DMS53 (cell line): ENCODE results near the gene DHPS.
A peak's percentile ranks its signal among the peaks of the same experiment; 100 is the strongest.
"Not testable (repeated sequence)": the region's sequence is repeated elsewhere in the genome, so short reads cannot be mapped to it uniquely, and the experiment has no call there.

ENCODE experiments used
- DNase-seq: peaks from one replicate; lab custom pipeline; 2025; lab: John Stamatoyannopoulos, UW

Gene DHPS

DNA sequence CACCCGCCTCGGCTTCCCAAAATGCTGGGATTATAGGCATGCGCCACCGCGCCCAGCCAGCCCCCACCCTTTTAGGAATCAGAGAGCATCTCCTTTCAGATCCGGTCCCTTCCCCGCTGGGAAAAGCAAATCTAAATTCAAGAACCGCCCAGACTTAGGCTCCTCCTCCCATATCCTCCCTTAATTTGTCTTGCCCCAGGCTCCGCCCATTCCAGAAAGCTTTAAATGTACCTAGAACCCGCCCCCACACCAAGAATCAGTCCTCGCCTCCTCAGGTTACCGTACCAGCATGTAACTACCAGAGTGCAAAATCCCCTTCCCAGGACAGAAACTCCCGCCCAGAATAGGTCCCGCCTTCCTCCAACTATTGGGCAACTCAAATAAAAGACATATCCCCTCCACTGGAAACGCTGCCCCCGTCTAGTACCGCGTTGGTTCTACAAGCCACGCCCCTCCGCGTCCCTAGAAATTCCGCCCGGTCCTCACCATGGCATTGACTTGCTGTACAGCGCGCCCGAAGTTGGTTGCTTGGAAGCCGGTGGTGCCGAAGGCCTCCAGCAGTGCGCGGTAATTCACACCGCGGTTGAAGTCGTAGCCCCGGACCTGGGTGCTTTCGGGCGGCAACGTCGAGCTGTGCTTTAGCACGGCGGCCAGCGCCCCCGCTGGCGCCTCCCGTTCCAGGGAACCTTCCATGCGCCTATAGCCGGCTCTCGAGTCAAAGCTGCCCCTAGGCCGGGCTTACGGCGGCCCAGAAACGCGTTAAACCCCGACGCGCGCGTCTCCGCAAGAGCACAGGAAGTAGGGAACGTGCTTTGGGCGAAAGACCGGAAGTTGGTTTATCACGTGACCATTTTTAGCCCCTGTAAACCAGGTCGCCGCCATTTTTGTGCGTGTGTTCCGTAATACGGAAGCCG is at the start of gene DHPS:
Gene DHPS, minus strand, starts transcription at position 807 of the 914 bp plus-strand sequence. Its CDS starts 114 bp downstream, at position 693.
- peak; percentile 98 for DNase-seq

DNA sequence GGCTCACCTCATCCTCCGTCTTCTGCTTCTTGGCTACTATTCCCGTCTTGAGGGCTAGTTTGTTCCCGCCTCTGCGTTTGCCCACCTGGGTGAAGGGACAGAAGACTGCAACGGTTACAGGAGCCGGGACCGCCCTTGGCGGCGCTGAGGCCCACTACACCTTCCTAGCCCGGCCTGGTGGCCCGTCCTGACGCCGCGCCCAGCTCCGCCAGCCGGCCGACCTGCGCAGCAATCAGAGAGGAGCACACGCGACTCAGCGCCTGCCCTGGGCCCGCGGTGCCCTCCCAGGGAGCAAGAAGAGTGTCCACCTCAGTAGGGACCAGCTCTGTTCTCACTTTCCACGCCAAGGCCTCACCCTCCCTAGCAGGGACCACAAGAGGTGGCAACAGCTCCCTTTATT is 49.7 kb upstream of the DHPS start:
- DNase-seq = no peak

DNA sequence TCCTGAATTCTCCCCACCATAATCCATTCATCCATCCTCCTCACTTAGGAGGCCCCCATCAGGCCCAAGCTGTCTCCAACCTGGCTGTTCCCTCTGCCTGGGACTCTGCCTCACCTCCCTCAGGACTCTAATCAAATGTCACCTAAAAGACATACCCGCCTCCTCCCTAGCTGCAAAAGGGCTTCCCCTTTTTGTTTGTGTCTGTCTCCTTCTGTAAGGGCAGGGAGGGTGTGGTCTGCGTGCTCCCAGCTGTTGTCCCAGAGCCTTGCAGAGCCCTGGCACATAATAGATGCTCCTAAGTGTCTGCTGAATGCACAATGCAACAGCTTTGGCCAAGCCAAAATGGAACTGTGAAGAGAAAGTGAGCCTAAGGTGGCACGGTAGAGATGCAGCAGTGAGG is 48.4 kb upstream of the DHPS start:
- no peak for DNase-seq

DNA sequence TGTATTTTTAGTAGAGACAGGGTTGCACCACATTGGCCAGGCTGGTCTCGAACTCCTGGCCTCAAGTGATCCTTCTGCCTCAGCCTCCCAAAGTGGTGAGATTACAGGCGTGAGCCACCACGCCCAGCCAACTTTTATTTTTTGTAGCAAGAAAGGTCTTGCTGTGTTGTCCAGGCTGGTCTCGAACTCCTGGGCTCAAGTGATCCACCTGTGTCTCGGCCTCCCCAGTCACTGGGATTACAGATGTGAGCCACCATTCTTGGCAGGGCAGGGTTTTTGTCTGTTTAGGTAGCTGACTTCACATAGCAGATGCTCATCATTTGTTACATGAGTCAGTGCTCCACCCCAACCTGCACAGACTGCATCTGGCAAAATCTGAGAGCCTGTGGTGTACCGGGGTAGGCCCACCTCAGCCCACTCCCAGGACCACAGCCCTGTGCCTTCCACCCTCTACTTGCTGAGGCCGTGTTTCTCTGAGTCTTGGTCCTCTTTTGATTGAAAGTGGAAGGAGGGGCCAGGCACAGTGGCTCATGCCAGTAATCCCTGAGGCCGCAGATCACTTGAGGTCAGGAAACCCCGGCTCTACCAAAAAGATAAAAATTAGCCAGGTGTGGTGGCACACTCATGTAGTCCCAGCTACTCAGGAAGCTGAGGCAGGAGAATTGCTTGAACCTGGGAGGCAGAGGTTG is 46.2 kb upstream of the DHPS start:
- DNase-seq = no peak

DNA sequence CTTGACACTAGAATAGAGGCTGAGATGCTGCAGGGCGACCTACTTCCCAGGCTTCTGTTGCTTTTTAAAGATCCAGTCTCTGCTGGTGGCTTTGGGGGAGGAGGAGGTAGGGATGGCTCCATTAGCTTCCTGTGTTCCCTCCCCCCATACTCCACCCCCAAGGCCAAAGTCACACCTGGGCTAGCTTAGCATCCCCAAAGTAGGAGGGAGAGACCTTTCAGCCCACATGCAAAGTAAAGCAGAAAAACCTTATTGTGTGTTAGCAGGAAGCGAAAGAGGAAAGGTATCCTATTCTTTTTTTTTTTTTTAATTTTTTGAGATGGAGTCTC is 45.3 kb upstream of the DHPS start:
- no peak for DNase-seq

DNA sequence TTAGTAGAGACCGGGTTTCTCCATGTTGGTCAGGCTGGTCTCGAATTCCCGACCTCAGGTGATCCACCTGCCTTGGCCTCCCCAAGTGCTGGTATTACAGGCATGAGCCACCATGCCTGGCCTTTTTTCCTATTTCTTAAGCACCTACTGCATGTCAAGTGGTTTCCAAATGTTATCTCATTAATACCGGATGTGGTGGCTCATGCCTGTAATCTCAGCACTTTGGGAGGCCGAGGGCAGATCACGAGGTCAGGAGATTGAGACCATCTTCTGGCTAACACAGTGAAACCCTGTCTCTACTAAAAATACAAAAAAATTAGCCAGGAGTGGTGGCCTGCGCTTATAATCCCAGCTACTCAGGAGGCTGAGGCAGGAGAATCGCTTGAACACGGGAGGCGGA is 43.9 kb upstream of the DHPS start:
- DNase-seq = not testable (repeated sequence)

DNA sequence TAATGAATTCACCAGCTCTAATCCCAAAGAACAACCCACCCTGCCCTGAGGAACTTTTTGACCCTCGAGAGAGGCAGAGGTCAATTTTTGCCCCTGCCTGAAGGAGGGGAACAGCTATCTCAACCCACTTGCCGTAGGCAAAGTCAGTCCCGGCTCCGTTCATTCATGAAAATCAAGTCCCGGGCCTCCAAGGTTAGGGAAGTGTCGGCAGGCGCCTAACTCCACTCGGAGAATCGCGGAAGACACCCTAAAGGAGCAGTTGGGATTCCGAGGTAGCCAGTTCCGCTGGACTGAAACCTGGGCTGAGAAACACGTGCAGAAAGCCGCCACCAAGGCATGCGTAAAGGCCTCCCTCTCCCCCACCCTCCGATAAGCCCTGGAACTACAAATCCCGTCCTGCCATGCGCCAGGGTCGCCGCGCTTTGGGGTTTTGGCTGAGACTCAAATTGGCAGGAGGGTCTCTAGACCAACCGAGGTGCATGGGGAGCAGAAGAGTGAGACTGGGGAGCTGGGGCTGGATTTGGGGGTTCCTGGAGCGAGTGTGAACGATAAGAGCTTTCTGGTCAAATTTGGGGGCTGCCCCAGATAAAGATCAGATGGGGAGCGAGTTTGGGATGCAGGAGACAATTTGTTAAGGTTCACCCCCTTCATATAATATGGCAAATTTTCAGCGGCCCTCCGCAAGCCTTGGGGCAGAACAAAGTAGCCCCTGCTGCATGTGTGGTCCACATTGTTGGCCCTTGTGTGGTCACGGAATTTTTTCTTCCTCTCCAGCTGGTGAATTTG is 42.2 kb upstream of the DHPS start, which contains the start of gene TNPO2:
Gene TNPO2, minus strand, starts transcription at position 292 of the 786 bp plus-strand sequence. CDS start 2,955 bp downstream, outside the sequence.
- DNase-seq = peak; percentile 79

DNA sequence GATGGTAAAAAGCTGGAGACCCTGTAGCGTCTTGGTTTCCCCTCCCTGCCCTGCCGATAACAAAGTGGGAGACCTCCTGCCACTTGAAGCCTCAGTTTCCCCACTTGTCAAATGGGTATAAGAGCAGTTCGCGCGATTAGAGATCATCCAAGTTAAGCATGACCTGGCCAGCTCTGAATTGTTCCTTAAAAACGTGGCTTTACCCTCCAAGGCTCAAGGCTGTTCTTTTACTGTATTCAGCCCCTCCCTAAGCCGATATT is 41.6 kb upstream of the DHPS start:
- DNase-seq = peak; percentile 50

DNA sequence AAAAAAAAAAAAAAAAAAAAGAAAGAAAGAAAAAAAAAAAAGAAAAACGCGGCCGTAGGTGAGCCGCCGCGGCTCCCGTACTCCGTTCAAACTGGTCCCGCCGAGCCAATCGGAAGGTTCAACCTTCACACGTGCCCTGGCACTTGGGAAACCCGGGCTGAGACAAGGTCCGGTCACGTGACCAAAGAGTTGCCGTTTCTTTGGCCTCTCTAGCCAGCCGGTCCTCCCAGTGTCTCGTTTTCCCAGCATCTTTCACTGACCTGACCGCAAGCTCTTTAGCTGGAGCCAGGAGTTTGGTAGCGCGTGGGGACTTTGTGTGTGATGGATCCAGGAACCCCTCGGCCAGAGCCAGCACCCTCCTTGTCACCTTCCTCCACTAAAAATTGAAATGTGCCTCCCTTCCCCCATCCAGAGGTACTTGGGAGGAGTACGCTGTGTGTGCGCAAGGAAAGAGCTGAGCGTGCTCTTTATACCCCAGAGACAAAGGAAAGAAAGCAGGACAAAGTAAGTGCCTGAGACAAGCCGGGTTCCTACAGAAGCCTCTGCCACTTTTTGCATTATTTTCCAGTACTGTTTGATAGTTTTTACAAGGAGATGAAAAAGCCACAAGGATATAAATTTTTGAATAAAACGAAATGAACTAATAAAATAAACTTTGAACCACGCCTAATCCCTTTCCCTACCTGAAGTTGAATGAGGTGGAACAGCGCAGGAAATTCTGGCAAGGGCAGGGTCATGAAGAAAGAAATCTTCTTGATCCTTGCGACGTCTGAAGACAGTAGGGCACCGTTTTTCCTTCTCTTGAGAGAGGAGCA is 41.1 kb upstream of the DHPS start:
- peak; percentile 99 for DNase-seq

DNA sequence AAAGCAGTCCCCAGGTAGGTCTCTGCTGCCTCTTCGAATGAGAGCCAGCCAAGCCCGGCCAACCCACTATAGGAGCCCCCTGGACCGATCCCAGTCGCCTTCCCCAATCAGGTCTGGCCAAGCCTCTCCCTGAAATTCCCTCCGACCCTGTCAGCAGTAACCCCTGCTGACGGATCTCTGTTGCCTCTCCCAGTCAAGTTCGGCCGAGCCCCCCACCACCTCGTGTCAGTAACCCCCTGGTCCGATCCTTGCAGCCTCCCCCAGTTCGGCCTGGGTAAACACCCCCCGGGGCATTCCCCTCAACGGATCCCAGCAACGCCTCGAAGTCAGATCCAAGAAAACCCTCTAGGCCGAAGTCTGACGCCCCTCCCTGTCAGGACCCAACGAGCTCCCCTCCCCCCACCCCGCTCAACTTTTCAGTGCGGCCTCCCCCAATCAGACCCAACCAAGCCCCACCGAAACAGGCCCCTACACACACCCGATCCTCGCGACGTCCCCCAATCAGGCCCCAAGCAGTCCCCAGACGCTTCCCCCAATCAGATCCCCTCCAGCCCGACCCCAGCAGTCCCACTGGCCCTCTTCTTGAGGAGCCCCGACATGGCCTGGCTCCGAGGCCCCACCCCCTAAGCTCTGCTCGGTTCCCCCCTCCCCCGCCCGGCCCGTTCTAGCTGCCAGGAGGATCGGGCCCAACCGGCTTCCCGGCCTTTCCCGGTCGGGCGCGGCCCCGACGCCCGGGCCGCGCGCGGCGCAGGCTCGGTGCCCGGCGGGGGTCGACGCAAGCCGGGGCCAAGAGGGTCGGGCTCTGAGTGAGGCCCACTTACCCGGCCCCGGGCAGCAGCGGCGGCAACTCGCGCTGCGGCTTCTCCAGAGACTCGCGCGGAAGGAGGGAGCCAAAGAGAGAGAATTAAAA is 40.2 kb upstream of the DHPS start:
- DNase-seq = peak; percentile 74

DNA sequence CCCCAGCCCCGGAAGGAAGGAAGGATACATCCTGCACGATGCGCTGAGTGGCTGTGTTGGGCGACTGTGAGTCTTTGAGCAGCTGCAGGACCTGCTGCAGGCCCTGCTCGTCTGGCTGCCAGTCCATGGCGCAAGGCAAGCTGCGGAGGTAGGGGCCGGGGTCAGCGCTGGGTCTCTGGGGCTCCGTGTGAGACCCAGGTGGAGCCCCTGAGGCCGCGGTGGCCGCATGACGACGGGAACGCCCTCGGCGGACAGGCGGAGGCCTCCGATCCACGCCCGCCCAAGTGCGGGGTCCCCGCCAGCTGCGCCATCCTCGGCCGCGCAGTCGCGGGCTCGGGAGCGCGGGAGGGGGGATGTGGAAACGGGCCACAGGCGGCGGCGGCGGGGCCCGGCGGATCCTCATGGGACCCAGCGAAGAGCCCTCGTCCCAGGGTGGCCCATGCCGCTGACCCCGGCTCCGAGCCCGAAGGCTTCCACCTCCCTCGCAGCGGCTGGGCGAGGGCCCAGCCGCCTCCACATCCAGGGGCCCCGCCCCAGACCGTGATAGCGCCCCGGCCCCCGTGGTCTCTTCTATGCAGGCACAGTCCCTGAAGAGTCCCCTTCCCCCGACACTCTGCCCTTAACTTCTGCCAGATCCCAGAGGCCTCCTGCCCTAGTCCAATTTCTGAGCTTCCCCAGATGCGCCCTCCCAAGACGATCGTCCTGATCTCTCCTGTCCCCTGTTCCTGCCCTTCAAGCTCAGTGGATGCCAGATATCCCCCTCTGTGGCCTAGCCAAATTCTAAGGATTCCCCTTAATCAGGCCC is 39.4 kb upstream of the DHPS start:
- no peak for DNase-seq

DNA sequence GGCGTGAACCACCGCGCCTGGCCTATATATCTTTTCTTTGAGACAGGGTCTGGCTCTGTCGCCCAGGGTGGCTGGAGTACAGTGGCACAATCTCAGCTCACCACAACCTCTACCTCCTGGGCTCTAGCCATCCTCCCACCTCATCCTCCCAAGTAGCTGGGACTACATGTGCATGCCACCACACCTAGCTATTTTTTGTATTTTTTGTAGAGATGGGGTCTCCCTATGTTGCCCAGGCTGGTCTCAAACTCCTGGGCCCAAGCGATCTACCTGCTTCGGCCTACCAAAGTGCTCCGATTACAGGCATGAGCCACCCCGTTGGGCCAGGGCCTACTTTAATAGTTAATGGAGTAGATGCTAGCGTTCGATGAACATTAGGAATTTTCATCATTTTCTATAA is 38.6 kb upstream of the DHPS start:
- no peak for DNase-seq

DNA sequence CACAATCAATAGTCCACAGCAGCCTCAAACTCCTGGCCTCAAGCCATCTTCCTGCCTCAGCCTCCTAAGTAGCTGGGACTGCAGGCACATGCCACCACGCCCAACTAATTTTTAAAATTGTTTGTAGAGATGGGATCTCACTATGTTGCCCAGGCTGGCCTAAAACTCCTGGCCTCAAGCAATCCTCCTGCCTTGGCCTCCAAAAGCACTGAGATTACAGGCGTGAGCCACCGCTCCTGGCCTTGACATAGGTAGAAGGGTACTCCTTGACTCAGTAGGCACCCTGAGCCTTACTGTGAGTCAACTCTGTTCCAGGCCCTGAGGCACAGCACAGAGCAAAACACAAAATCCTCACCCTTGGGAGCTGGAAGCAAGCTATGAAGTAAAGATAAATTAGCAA is 34.2 kb upstream of the DHPS start:
- DNase-seq = no peak

DNA sequence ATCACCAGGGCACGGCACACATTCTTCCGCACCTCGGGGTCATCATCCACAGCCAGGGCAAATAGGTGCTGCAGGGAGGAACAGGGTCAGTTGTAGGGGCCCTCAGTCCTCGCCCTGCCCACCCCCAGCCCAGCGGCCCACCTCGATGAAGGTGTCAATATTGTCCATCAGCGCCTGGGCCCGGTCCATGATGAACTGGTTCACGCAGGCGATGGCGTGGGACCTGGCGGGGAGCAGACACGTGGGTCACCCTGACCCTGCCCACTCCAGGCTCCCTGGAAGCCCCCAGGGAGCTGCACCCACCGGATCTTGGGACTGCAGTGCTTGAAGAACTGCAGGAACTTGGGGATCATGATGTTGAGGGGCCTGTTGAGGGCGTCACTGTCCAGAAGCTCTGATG is 33.4 kb upstream of the DHPS start:
- no peak for DNase-seq

DNA sequence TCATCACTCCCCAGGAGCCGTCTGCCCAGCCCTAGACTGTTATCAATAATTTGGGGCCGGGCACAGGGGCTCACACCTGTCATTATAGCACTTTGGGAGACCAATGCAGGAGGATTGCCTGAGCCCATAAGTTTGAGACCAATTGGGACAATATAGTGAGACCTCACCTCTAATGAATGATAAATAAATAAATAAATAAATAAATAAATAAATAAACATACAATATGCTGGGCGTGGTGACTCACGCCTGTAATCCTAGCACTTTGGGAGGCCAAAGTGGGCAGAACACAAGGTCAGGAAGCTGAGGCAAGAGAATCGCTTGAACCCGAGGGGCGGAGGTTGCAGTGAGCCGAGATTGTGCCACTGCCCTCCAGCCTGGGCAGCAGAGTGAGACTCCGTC is 31.6 kb upstream of the DHPS start:
- not testable (repeated sequence) for DNase-seq

DNA sequence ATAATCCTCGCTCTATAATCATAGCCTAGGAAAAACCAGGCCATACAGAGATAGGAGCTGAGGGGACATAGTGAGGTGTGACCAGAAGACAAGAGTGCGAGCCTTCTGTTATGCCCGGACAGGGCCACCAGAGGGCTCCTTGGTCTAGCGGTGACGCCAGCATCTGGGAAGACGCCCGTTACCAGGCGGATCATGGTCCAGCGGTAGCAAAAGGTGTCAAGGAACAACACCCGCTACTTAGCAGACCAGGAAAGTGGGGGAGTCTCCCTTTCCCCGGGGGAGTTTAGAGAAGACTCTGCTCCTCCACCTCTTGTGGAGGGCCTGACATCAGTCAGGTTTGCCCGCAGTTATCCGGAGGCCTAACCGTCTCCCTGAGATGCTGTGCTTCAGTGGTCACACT is 30.4 kb upstream of the DHPS start:
- DNase-seq = not testable (repeated sequence)

DNA sequence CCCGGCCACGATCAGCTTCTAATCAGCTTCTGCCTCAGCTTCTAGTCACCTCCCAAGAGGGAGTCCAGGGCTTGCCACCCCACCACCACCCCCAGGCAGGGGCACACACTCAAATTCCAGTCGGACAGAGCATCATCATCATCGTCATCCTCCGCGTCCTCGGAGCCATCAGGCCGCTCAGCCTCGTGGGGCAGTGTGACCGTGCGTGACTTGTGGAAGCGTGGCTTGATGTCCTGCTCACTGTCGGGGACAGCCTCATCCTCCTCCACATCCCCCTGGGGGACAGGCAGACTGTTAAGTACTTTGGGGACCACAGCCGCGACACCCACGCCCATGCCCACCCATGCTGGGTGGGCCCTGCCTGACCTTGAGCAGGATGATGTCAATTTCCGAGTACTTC is 29.5 kb upstream of the DHPS start:
- no peak for DNase-seq

DNA sequence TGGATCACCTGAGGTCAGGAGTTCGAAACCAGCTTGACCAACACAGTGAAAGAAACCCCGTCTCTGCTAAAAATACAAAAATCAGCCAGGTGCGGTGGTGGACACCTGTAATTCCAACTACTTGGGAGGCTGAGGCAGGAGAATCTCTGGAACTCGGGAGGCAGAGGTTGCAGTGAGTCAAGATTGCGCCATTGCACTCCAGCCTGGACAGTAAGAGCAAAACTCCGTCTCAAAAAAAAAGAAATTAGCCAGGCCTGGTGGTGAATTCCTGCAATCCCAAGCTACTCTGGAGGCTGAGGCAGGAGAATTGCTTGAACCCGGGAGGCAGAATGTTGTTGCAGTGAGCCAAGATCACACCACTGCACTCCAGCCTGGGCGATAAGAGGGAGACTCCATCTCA is 27.0 kb upstream of the DHPS start:
- DNase-seq = no peak

DNA sequence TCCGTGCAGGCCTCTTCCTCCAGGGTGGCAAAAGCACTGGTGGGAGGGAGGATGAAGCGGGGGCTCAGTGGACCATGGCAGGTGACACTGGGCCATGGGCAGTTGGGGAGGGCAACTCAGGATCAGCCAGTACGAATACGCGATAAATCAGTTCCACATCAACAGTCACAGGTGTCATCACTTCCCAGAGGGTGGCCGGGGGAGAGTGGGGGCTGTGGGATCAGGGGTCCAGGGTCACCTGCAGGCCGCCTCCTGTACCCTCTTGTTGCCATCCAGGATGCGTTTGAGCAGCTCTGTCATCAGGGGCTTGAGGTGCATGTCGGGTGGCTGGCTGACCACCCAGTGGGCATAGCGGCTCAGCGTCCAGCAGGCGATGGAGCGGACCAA is 24.6 kb upstream of the DHPS start:
- DNase-seq = no peak
